Fibroblast of lung (primary cell): ENCODE results near the gene GCK. TPM values are rescaled to one million over a fixed set of nuclear protein-coding genes. Genes with fewer than 3 reads are reported as not detected.

ENCODE experiments used
- DNase-seq, 2 donors: peaks; one replicate each; pipeline versions ENCODE4 v3.0.0 to v3.0.0-alpha.2; 2010; ENCODE audit warnings: low read depth in 2 of 2
- H2AFZ ChIP-seq: 2 replicates; pipeline ENCODE4 v1.5.1; 2012; ENCODE audit warnings: low read length, control low read depth, inconsistent platforms
- H3K27ac ChIP-seq: 2 replicates; pipeline ENCODE4 v1.5.1; 2011; ENCODE audit warnings: low read length, control low read depth; ENCODE audit not compliant: insufficient read depth
- H3K27me3 ChIP-seq: 2 replicates; pipeline ENCODE4 v1.5.1; 2011; ENCODE audit warnings: mild to moderate bottlenecking, low read length; ENCODE audit not compliant: control insufficient read depth, insufficient read depth
- H3K36me3 ChIP-seq: 2 replicates; pipeline ENCODE4 v1.5.1; 2011; ENCODE audit warnings: low read length; ENCODE audit not compliant: control insufficient read depth, insufficient read depth
- H3K4me1 ChIP-seq: 2 replicates; pipeline ENCODE4 v1.5.1; 2011; ENCODE audit warnings: low read length; ENCODE audit not compliant: control insufficient read depth, insufficient read depth; ENCODE audit errors: extremely low read depth
- H3K4me2 ChIP-seq: 2 replicates; pipeline ENCODE4 v1.5.1; 2011; ENCODE audit warnings: low read length, control low read depth; ENCODE audit not compliant: insufficient read depth; ENCODE audit errors: extremely low read depth
- H3K4me3 ChIP-seq, 4 experiments: fragments of 200-600 bp in 1 of 4; sonication (generic) in 1 of 4; replicated peaks in 1 of 4; 2 replicates each; pipeline ENCODE4 v1.5.1; 2011 to 2016; ENCODE audit warnings: low read length in 4 of 4, low read depth in 3 of 4, mild to moderate bottlenecking in 3 of 4, control low read depth in 2 of 4, inconsistent platforms in 1 of 4, mixed read lengths in 1 of 4; ENCODE audit not compliant: insufficient read depth in 1 of 4; ENCODE audit errors: control extremely low read depth in 1 of 4
- H3K79me2 ChIP-seq: 2 replicates; pipeline ENCODE4 v1.5.1; 2012; ENCODE audit warnings: mild to moderate bottlenecking, low read length, inconsistent platforms; ENCODE audit not compliant: control insufficient read depth, insufficient read depth
- H3K9ac ChIP-seq: 2 replicates; pipeline ENCODE4 v1.5.1; 2011; ENCODE audit warnings: mild to moderate bottlenecking, low read length, control low read depth; ENCODE audit not compliant: insufficient read depth
- H3K9me3 ChIP-seq: 2 replicates; pipeline ENCODE4 v1.5.1; 2012; ENCODE audit warnings: low read depth, low read length; ENCODE audit not compliant: control insufficient read depth, insufficient read depth
- H4K20me1 ChIP-seq: 2 replicates; pipeline ENCODE4 v1.5.1; 2011; ENCODE audit warnings: low read length; ENCODE audit not compliant: control insufficient read depth, insufficient read depth; ENCODE audit errors: extremely low read depth
- CTCF ChIP-seq, 2 donors: IDR thresholded peaks in 1 of 2; conservative IDR thresholded peaks in 1 of 2; 1 replicate in 1 of 2; 2 replicates in 1 of 2; pipeline ENCODE4 v1.5.1; 2011 to 2012; ENCODE audit warnings: low read length in 2 of 2, control low read depth in 1 of 2, inconsistent platforms in 1 of 2, low read depth in 1 of 2, mild to moderate bottlenecking in 1 of 2
- EZH2 ChIP-seq: IDR thresholded peaks from 2 replicates; pipeline ENCODE4 v1.5.1; 2012; ENCODE audit warnings: low read length, control low read depth, mild to moderate bottlenecking; ENCODE audit errors: missing control alignments
- polyA plus RNA-seq, 2 donors: library from polyadenylated mRNA; depleted of rRNA in 1 of 2; stranded (reverse) in 1 of 2; unstranded in 1 of 2; fragments of >200 nt; gene quantifications; 2 replicates each; pipeline ENCODE4 v1.2.1, GENCODE V29; 2011 to 2012; ENCODE audit warnings: missing spikeins in 1 of 2
- total RNA-seq: library from RNA; depleted of rRNA; stranded (reverse); fragments of >200 nt; gene quantifications from 2 replicates; pipeline ENCODE4 v1.2.1, GENCODE V29; 2014

GCK gene
- total and polyA plus RNA-seq, 2 donors (not counting 1 experiment from before 2014, with no cell fraction given): 0.14 to 1.7 TPM

GRCh38 chr7:44123190-44124003 lies 65.8 kb downstream of the GCK start, which contains the start of gene POLD2:
TSS of gene POLD2 (minus strand) at chr7:44123548. CDS start at chr7:44122053, 1,495 bp downstream.
- Histone ChIP-seq H3K4me3 (peak within 1 kb of the TSS; percentile 66 to 93 (median 76)), H3K27ac (peak within 1 kb of the TSS; percentile 92), H2AFZ (peak within 1 kb of the TSS; percentile 84), H4K20me1 (no peaks in the 10 kb centered on the region), H3K27me3 (no peaks in the 10 kb centered on the region), H3K9me3 (no peaks in the 10 kb centered on the region), H3K79me2 (peaks cover 19% of the 10 kb centered on the region), H3K4me2 (peak within 1 kb of the TSS; percentile 95), H3K4me1 (peaks cover 4% of the 10 kb centered on the region), H3K9ac (peak within 1 kb of the TSS; percentile 73), H3K36me3 (peaks cover 10% of the 10 kb centered on the region)
- peak; percentile 94 to 96 for DNase-seq
- TF ChIP-seq EZH2: no peak
- no peak for TF ChIP-seq CTCF (conservative IDR thresholded peaks at IDR 0.05 in 1 of 2, IDR thresholded peaks at IDR 0.05 in 1 of 2; ENCODE audit: low read depth in 1 of 2, low read length in 2 of 2)

- Histone ChIP-seq H3K79me2 (peaks cover 19% of the 10 kb centered on the region), H2AFZ (no peak overlapping the region), H4K20me1 (no peaks in the 10 kb centered on the region), H3K4me2 (peak overlapping the region; percentile 90), H3K27ac (peak overlapping the region; percentile 92), H3K9me3 (no peaks in the 10 kb centered on the region), H3K27me3 (no peaks in the 10 kb centered on the region), H3K4me1 (peaks cover 4% of the 10 kb centered on the region), H3K36me3 (peaks cover 13% of the 10 kb centered on the region), H3K9ac (no peak overlapping the region), H3K4me3 (peak overlapping the region; percentile 66 to 93 (median 76))
- TF ChIP-seq EZH2 (no peak), CTCF (conservative IDR thresholded peaks at IDR 0.05 in 1 of 2, IDR thresholded peaks at IDR 0.05 in 1 of 2; ENCODE audit: low read depth in 1 of 2, low read length in 2 of 2) (no peak)
- DNase-seq: no peak
These were observed 66.7 kb downstream of the GCK start for GRCh38 chr7:44122529-44122928.

- H3K9ac ChIP-seq: no peak overlapping the region
- H3K27me3 ChIP-seq: no peaks in the 10 kb centered on the region
- H4K20me1 ChIP-seq: no peaks in the 10 kb centered on the region
- peaks cover 4% of the 10 kb centered on the region for H3K4me1 ChIP-seq
- TF ChIP-seq EZH2 (no peak), CTCF (conservative IDR thresholded peaks at IDR 0.05 in 1 of 2, IDR thresholded peaks at IDR 0.05 in 1 of 2; ENCODE audit: low read depth in 1 of 2, low read length in 2 of 2) (no peak)
- no peak overlapping the region for H2AFZ ChIP-seq
- H3K4me3 ChIP-seq: peak overlapping the region in 2 of 4 experiments; percentile 75 to 93
- no peak for DNase-seq
- no peaks in the 10 kb centered on the region for H3K9me3 ChIP-seq
- peak overlapping the region; percentile 90 for H3K4me2 ChIP-seq
- peaks cover 15% of the 10 kb centered on the region for H3K36me3 ChIP-seq
- no peak overlapping the region for H3K27ac ChIP-seq
- peaks cover 19% of the 10 kb centered on the region for H3K79me2 ChIP-seq
These were observed 67.3 kb downstream of the GCK start for GRCh38 chr7:44121761-44122420.
